Measurements from ENCODE around the gene BBOX1.

DNA sequence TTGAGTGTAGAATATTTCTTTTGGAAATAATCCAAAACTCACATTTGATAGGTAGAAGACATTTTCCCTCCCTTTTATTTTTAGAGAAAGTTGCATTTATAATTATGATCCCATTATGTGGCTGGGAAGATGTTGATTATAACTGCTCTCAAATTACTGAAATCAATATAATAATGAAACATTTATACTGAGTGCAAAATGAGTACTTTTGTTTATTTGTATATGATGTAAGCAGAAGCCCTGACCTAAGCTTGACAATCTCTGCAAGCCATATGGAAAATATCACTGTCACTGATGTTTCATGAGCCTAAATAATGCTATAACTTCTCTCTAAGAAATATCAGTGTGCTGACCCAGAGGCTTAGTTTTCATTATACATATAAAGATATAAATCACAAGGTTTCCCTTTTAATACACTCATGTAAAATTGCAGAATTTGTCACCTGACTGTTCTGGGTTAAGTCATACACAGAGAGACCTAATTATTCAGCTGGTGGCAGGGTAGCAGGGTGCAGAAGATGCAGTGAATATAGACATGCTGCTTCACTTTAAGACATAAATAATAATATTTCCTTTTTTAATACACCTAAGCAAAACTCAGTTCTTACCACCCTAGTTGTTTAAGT is 99.2 kb downstream of the BBOX1 start:
- no peak for TF ChIP-seq RAD21 (IDR thresholded peaks at IDR 0.05)
- TF ChIP-seq, protein P1, sequence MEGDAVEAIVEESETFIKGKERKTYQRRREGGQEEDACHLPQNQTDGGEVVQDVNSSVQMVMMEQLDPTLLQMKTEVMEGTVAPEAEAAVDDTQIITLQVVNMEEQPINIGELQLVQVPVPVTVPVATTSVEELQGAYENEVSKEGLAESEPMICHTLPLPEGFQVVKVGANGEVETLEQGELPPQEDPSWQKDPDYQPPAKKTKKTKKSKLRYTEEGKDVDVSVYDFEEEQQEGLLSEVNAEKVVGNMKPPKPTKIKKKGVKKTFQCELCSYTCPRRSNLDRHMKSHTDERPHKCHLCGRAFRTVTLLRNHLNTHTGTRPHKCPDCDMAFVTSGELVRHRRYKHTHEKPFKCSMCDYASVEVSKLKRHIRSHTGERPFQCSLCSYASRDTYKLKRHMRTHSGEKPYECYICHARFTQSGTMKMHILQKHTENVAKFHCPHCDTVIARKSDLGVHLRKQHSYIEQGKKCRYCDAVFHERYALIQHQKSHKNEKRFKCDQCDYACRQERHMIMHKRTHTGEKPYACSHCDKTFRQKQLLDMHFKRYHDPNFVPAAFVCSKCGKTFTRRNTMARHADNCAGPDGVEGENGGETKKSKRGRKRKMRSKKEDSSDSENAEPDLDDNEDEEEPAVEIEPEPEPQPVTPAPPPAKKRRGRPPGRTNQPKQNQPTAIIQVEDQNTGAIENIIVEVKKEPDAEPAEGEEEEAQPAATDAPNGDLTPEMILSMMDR (IDR thresholded peaks at IDR 0.05; ENCODE audit: low read depth, low read length, missing input control): no peak
- no peak for TF ChIP-seq YY1 (IDR thresholded peaks at IDR 0.05)
- no peak for TF ChIP-seq SP1 (IDR thresholded peaks at IDR 0.05)
- TF ChIP-seq, protein P2, sequence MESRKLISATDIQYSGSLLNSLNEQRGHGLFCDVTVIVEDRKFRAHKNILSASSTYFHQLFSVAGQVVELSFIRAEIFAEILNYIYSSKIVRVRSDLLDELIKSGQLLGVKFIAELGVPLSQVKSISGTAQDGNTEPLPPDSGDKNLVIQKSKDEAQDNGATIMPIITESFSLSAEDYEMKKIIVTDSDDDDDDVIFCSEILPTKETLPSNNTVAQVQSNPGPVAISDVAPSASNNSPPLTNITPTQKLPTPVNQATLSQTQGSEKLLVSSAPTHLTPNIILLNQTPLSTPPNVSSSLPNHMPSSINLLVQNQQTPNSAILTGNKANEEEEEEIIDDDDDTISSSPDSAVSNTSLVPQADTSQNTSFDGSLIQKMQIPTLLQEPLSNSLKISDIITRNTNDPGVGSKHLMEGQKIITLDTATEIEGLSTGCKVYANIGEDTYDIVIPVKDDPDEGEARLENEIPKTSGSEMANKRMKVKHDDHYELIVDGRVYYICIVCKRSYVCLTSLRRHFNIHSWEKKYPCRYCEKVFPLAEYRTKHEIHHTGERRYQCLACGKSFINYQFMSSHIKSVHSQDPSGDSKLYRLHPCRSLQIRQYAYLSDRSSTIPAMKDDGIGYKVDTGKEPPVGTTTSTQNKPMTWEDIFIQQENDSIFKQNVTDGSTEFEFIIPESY (IDR thresholded peaks at IDR 0.05): no peak

Measured in liver (tissue), 3 donors.